ENCODE measurements around the gene SGF29.

- TF ChIP-seq CTCF (conservative IDR thresholded peaks at IDR 0.05; ENCODE audit: low read depth in 2 of 2) (no peak), NANOG (IDR thresholded peaks at IDR 0.05; ENCODE audit: borderline replicate concordance) (no peak), CREB1 (CRISPR knock-in tag; IDR thresholded peaks at IDR 0.05; ENCODE audit: low read depth) (no peak), POLR2AphosphoS5 (IDR thresholded peaks at IDR 0.05; ENCODE audit: low read depth) (no peak), EZH2phosphoT487 (IDR thresholded peaks at IDR 0.05; ENCODE audit: unreplicated experiment) (no peak), REST (IDR thresholded peaks at IDR 0.05; ENCODE audit: unreplicated experiment) (no peak), EZH2 (IDR thresholded peaks at IDR 0.05; ENCODE audit: low read depth, unreplicated experiment) (no peak), ZNF114 (CRISPR knock-in tag; IDR thresholded peaks at IDR 0.05) (no peak), ETS1 (IDR thresholded peaks at IDR 0.05) (no peak), STAT1 (IDR thresholded peaks at IDR 0.05; ENCODE audit: unreplicated experiment) (no peak), JUNB (IDR thresholded peaks at IDR 0.05; ENCODE audit: unreplicated experiment) (no peak), ZNF331 (CRISPR knock-in tag; IDR thresholded peaks at IDR 0.05; ENCODE audit: low read depth) (no peak)
Measured at GRCh38 chr16:28540346-28540745, 13.4 kb upstream of the SGF29 start.

All from GM23338 (cell line).